Measurements from ENCODE around the gene RBMS3.
"Not testable (repeated sequence)": the region's sequence is repeated elsewhere in the genome, so short reads cannot be mapped to it uniquely, and the experiment has no call there.

RBMS3 gene

DNA sequence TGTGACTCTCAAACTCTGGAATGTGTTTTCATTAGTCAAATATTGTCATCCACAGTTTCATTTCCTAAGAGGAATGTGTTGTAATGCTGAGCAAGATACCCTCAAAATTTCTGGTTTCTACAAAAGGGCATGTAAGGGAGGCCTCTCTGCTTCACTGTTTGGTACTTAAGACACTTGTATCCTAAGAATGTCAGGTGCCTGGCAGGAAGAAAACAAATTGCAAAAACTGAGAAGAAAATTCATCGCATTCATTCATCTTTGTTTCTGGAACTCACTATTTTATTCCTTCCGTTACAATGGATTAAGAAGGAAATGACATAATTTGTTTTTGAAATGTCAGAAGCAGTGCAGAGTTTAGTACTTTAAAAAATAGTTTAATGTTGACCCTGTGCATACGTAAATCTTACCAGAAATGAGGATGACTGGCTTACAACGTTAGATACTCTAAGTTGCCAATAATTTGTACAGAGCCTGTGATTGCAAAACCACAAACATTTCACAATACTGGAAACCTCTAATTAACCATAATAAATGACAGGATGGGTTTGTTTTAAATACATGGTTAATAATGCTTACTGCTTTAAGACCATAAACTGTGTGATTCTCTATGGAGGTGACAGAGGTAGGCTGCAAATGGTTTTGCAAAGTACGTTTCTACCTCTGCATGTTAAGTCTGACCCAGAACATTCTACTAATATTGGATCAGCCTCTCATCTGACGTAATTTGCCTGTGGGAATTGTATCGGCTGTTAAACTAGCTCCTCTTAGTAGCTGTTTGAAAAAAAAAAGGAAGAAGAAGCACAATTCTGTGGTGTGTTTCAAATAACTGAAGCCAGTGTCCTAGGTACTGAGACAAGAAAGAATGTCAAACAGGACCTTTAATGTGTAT, 477.8 kb downstream of the RBMS3 start:
- no peak for DNase-seq

GRCh38 chr3:29759411-29760225, 478.7 kb downstream of the RBMS3 start:
- peak; percentile 49 for DNase-seq

GRCh38 chr3:29760226-29760685, 479.4 kb downstream of the RBMS3 start:
- DNase-seq: no peak

GRCh38 chr3:29761517-29761916, 480.6 kb downstream of the RBMS3 start:
- DNase-seq: no peak

DNA sequence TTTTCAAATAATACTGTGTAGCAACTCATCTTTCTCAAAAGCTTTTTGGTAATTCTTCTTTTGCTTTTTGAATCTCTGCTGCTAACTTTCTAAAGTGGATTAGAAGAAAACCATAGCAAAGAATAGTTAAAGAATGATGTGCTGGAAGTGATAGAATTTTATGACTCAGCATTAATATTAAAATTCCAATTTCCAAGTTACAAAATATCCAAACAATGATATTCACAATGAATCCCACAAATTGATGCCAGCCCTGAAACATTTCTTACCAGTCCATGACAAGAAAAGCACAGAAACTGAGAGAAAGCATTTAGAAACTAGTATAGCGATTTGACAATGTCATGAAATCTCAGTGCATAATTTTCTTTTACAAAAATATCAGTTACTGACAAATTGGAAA, 482.2 kb downstream of the RBMS3 start:
- no peak for DNase-seq

- DNase-seq: no peak
Measured at GRCh38 chr3:29764041-29764440, 483.2 kb downstream of the RBMS3 start.

DNA sequence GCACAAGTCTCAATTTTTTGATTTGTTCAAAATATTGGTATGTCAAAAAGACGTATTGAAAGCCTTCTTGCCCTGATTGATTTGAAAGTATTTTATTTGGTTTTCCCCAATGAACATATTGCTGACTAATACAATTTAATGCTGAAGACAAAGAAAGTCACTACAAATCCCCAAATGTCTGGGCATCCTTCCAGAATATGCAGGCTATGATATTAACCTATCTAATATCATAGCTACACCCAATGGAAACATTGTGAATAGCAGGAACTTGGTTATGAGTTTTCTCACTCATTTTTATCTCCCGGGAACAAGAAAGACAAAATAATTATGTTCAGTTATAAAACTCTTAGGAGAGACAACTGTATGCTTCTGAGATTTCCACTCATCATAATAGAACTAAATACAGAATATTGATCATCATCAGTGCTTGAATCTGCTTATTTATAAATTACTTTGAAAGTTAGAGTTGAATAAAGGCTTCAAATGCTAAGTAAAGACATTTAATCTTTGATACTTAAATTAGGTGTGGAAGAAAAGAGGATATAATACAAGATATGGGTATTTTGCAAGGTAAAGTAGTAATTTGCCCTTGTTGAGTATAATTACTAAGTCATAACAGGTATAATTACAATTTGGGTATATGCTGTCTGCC, 483.9 kb downstream of the RBMS3 start:
- DNase-seq: no peak

- no peak for DNase-seq
Measured at GRCh38 chr3:29771602-29772001, 490.7 kb downstream of the RBMS3 start.

- no peak for DNase-seq
Measured at GRCh38 chr3:29772436-29772835, 491.6 kb downstream of the RBMS3 start.

DNA sequence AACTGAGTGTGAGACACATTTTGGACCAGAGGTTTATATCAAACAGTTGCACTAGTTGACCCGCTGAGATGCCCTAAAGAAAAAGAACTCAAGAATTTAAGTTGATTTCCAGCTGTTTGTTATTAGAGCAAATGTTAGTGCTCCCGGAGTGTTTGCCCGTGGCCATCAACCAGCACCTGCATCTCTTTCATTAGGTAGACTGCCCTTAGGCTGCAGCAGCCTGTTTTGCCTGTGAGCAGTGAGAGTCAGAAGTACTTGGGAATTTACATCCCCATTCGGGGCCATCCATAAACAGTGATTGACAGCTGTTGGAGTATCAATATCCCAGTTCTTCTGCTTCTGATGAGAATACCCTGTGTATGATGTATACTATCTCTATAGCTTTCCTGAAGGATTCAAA, 492.6 kb downstream of the RBMS3 start:
- no peak for DNase-seq

DNA sequence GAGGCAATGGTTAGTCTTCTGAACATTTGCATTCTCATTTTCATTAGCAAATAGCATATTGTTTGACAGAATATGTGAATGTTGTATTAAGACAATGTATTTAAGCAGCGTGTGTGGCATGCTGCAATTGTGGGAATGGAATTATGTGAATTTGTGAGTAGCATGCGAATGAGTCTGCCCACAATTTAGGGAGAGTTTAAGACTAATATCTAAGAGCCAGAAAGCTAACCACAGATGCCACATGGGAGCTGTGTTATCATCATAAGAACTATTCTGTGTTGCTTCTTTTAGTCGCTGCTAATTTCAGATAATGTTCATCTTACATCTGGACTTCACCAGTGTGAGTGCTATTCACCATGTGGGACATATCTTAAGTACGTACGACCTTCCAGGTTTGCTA, 494.5 kb downstream of the RBMS3 start:
- DNase-seq: no peak

- DNase-seq: no peak
Measured at GRCh38 chr3:29777869-29778268, 497.0 kb downstream of the RBMS3 start.

DNA sequence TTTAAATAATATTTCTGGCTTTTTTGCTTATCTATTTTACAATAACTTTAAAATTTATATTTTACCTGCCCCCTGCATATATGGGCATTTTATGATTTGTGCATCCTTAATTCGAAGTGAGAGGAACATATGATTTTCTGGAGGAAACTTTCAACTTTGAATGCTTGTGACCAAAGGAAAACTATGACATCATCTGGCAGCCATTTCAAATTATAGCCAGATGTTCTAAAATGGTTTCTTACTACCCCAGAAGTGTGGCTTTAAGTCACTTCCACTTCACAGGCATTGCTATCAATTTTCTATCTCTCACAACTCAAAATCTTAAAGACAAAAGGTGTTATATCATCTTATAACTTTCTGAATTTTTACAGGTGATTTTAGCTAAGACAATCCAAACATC, 508.8 kb downstream of the RBMS3 start:
- no peak for DNase-seq

GRCh38 chr3:29796808-29797207, 515.9 kb downstream of the RBMS3 start:
- no peak for DNase-seq

- DNase-seq: no peak
Measured at GRCh38 chr3:29802057-29802456, 521.2 kb downstream of the RBMS3 start.

DNA sequence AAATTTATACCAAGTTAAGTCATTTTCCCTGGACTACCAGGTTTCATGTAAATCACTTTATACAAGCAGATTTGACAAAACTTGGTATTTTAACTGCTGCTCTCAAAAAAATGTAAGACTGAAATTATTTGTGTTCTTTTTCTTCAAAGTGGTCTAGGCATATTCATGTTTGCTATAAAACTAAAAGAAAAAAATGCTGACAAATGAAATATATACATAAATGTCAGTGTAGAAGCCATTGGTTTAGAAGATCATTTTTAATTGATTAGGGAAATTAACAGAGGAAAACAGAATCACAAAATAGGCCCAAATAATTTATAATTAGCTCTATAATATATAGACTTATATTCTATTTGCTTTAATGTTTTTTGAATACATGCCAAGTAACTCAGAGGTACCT, 523.2 kb downstream of the RBMS3 start:
- DNase-seq: no peak

- no peak for DNase-seq
Measured at GRCh38 chr3:29805757-29806156, 524.9 kb downstream of the RBMS3 start.

GRCh38 chr3:29808324-29808723, 527.5 kb downstream of the RBMS3 start:
- DNase-seq: not testable (repeated sequence)

DNA sequence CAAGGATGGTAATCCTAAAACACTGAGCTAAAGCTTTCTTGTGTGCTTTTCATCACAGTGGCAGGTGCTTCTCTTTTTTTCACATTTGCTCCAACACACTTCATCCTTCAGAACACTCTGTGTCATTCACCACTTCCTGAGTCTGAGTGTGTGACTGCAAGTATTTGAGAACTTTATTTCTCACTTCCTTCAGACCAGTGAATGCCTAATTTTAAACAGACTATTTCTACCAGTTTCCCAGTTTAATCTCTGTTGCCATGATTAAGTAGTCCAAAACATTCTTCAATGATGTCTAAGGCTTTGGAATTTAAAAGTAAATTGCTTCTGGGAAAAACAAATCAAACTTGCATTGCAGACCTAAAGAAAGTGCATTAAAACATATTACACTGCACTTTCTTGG, 541.2 kb downstream of the RBMS3 start:
- DNase-seq: no peak

DNA sequence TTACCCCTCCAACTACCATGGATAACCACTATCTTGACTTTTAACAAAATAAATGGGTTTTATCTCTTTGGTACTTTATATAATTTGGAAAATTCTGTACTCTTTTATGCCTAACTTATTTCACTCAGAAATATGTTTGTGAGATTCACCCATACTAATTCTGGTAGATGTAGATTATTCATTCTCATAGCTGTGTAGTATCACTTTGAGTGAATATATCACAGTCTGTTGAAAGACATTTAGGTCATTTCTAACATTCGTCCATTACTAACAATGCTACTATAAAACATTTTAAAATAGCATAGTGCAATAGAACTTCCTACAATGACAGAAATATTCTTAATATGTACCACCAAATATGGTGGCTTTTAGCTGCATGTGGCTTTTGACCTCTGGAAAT, 542.4 kb downstream of the RBMS3 start:
- no peak for DNase-seq

- no peak for DNase-seq
Measured at GRCh38 chr3:29826712-29827111, 545.8 kb downstream of the RBMS3 start.

GRCh38 chr3:29827756-29828155, 546.9 kb downstream of the RBMS3 start:
- DNase-seq: no peak

DNA sequence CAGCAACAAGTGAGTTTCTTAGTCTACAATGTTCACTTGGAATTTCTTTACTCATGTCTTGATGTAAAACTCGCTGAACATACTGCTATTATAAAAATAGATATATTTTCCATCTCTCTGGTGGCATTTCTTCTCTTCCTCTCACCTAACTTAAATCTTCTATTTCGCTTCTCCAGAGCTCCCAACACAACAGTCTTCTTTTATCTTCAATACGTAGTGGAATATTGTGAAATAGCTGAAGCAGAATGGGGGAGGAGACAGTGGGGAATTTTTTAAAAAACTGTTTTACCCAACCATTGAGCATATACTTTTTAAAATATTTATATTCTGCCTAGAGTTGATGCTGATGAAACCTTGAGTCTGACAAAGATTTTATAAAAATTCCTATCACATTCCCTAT, 548.5 kb downstream of the RBMS3 start:
- DNase-seq: no peak

DNA sequence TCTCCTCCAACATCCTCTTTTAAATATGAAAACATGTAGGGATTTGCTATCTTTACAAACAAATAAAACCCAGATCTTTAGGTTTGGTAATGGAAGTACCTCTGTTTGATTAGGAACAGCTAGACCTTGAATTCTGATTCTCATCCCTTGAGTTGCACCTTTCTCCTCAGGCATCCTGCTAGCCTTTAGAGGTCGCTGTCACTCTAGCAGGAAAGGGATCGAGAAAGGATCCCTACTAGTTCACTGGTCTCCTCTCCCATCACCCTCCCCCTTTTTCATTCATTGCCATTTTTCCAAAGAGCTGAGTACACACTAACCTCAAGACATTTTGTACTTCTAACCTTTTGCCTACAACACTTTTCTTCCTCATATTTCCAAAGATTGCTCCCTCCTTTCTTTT, 569.8 kb downstream of the RBMS3 start:
- no peak for DNase-seq

All from NCI-H1436 treated with DMSO at 0.1 percent for 48 hours (cell line).